ENCODE measurements around the gene ELFN1.

Gene ELFN1

DNA sequence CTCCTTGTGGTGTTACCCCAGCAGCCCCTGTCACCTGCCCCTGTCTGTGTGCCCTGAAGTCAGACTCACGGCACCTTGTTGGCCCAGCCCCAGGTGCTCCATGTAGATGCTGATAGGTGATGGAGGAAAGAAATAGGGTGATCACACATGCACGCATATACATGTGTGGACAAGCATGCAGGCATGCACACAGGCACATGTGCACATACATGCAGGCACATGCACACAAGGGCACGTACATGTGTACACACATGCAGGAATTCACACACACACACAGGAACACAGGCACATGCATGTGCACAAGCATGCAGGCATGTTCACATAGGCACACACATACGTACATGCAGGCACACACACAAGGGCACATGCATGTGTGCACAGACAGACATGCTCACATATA lies 16.6 kb upstream of the ELFN1 start:
- no peaks in the 10 kb centered on the region for H3K27me3 ChIP-seq (ENCODE audit: insufficient read depth, low read length, poor library complexity, severe bottlenecking)
- no peak overlapping the region for H2AFZ ChIP-seq (ENCODE audit: low read length)
- H3K9ac ChIP-seq (ENCODE audit: low read depth, low read length, poor library complexity, severe bottlenecking) = no peak overlapping the region
- H3K4me1 ChIP-seq (ENCODE audit: insufficient read depth, low read length, poor library complexity, severe bottlenecking) = no peaks in the 10 kb centered on the region
- H3K9me2 ChIP-seq (replicated peaks; ENCODE audit: low read depth, low read length) = no peaks in the 10 kb centered on the region
- H3K9me3 ChIP-seq (ENCODE audit: insufficient read depth, low read depth, low read length) = no peaks in the 10 kb centered on the region
- H3K36me3 ChIP-seq (ENCODE audit: insufficient read depth, low read length) = no peaks in the 10 kb centered on the region
- no peak for TF ChIP-seq EZH2phosphoT487 (IDR thresholded peaks at IDR 0.05; ENCODE audit: borderline replicate concordance)
- TF ChIP-seq, protein P1, sequence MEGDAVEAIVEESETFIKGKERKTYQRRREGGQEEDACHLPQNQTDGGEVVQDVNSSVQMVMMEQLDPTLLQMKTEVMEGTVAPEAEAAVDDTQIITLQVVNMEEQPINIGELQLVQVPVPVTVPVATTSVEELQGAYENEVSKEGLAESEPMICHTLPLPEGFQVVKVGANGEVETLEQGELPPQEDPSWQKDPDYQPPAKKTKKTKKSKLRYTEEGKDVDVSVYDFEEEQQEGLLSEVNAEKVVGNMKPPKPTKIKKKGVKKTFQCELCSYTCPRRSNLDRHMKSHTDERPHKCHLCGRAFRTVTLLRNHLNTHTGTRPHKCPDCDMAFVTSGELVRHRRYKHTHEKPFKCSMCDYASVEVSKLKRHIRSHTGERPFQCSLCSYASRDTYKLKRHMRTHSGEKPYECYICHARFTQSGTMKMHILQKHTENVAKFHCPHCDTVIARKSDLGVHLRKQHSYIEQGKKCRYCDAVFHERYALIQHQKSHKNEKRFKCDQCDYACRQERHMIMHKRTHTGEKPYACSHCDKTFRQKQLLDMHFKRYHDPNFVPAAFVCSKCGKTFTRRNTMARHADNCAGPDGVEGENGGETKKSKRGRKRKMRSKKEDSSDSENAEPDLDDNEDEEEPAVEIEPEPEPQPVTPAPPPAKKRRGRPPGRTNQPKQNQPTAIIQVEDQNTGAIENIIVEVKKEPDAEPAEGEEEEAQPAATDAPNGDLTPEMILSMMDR (conservative IDR thresholded peaks at IDR 0.05; ENCODE audit: low read length) = no peak
- no peak overlapping the region for H3K4me2 ChIP-seq (ENCODE audit: low read depth, low read length, poor library complexity, severe bottlenecking)
- no peaks in the 10 kb centered on the region for H4K20me1 ChIP-seq (ENCODE audit: insufficient read depth, low read length, poor library complexity, severe bottlenecking)
- no peak overlapping the region for H3K4me3 ChIP-seq (ENCODE audit: low read length, poor library complexity, severe bottlenecking)
- H3F3A ChIP-seq (ENCODE audit: low read depth) = no peaks in the 10 kb centered on the region
- no peaks in the 10 kb centered on the region for H3K79me2 ChIP-seq (ENCODE audit: insufficient read depth, low read length)

DNA sequence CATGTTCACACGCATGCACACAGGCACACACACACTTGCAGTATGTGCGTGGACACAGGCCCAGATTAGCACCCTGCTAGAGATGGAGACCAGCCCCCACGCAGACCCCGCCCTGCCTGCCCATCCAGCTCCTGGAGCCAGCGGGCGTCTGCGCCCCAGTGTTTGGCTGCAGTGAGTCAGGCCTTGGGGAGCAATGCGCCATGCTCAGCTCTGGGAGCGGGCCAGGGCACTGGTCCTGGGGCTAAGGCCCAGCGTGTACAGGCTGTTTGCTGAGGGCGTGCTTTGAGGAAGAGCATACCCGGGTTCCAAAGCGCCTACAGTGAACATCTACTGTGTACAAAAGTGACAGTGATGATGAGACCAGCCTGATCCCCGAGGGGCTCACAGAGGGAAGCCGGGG lies 16.0 kb upstream of the ELFN1 start:
- Histone ChIP-seq H2AFZ (ENCODE audit: low read length) (no peak overlapping the region), H3K4me3 (ENCODE audit: low read length, poor library complexity, severe bottlenecking) (no peak overlapping the region), H3K36me3 (ENCODE audit: insufficient read depth, low read length) (no peaks in the 10 kb centered on the region), H3K27me3 (ENCODE audit: insufficient read depth, low read length, poor library complexity, severe bottlenecking) (no peaks in the 10 kb centered on the region), H3K9me2 (replicated peaks; ENCODE audit: low read depth, low read length) (no peaks in the 10 kb centered on the region), H3K79me2 (ENCODE audit: insufficient read depth, low read length) (no peaks in the 10 kb centered on the region), H3K4me2 (ENCODE audit: low read depth, low read length, poor library complexity, severe bottlenecking) (no peak overlapping the region), H3K9me3 (ENCODE audit: insufficient read depth, low read depth, low read length) (no peaks in the 10 kb centered on the region), H3K4me1 (ENCODE audit: insufficient read depth, low read length, poor library complexity, severe bottlenecking) (no peaks in the 10 kb centered on the region), H3K9ac (ENCODE audit: low read depth, low read length, poor library complexity, severe bottlenecking) (no peak overlapping the region), H3F3A (ENCODE audit: low read depth) (no peaks in the 10 kb centered on the region), H4K20me1 (ENCODE audit: insufficient read depth, low read length, poor library complexity, severe bottlenecking) (no peaks in the 10 kb centered on the region)
- no peak for TF ChIP-seq EZH2phosphoT487 (IDR thresholded peaks at IDR 0.05; ENCODE audit: borderline replicate concordance)
- TF ChIP-seq, protein P1 (conservative IDR thresholded peaks at IDR 0.05; ENCODE audit: low read length) = no peak

DNA sequence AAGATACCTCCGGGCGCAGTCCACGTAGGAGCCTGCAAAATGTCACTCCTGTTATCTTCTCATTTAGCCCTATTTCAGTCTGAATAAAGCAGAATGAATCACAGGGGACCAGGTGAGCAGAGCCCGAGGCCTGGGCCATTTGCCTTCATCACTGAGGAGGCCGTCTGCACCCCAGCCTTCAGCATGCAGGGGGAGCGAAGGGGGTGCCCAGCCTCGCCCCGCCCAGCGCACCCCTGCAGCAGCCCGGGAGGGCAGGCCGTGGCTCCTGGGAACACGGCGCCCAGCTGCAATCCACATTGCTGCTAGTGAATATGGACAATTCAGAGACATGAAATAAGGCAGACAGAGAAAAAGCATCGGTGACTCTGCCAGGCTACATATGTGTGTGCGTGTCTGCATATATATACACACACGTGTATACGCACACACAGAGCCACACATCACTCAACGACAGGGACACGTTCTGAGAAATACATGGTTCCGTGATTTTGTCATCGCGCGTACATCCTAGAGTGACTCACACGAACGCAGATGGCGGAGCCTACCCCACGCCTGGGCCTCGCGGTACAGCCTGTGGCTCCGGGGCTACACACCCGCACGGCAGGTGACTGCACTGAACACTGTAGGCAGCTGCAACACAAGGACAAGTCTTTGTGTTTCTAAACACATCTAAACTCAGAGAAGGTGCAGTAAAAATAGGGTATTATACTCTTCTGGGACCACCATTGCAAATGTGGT lies 15.2 kb upstream of the ELFN1 start:
- no peaks in the 10 kb centered on the region for H3K4me1 ChIP-seq (ENCODE audit: insufficient read depth, low read length, poor library complexity, severe bottlenecking)
- no peaks in the 10 kb centered on the region for H4K20me1 ChIP-seq (ENCODE audit: insufficient read depth, low read length, poor library complexity, severe bottlenecking)
- no peak for TF ChIP-seq EZH2phosphoT487 (IDR thresholded peaks at IDR 0.05; ENCODE audit: borderline replicate concordance)
- TF ChIP-seq, protein P1 (conservative IDR thresholded peaks at IDR 0.05; ENCODE audit: low read length) = no peak

More for the DNA sequence above, 15.2 kb upstream of the ELFN1 start:
- no peak overlapping the region for H3K9ac ChIP-seq (ENCODE audit: low read depth, low read length, poor library complexity, severe bottlenecking)
- H2AFZ ChIP-seq (ENCODE audit: low read length) = no peak overlapping the region
- H3K4me3 ChIP-seq (ENCODE audit: low read length, poor library complexity, severe bottlenecking) = no peak overlapping the region
- H3K27me3 ChIP-seq (ENCODE audit: insufficient read depth, low read length, poor library complexity, severe bottlenecking) = no peaks in the 10 kb centered on the region
- H3K4me2 ChIP-seq (ENCODE audit: low read depth, low read length, poor library complexity, severe bottlenecking) = no peak overlapping the region
- no peaks in the 10 kb centered on the region for H3K9me3 ChIP-seq (ENCODE audit: insufficient read depth, low read depth, low read length)
- H3F3A ChIP-seq (ENCODE audit: low read depth) = no peaks in the 10 kb centered on the region
- no peaks in the 10 kb centered on the region for H3K79me2 ChIP-seq (ENCODE audit: insufficient read depth, low read length)
- H3K9me2 ChIP-seq (replicated peaks; ENCODE audit: low read depth, low read length) = no peaks in the 10 kb centered on the region
- no peaks in the 10 kb centered on the region for H3K36me3 ChIP-seq (ENCODE audit: insufficient read depth, low read length)

All from Loucy (cell line).